HG02981 (cell line): ENCODE measurements around the gene ARF6.
"Not testable (repeated sequence)": the region's sequence is repeated elsewhere in the genome, so short reads cannot be mapped to it uniquely, and the experiment has no call there.

ENCODE experiments used
- ATAC-seq: cut with Tn5 transposase; IDR thresholded peaks from one replicate; pipeline ENCODE4 v1.9.1; 2021; ENCODE audit warnings: mild to moderate bottlenecking, moderate library complexity; ENCODE audit not compliant: unreplicated experiment

ARF6 gene

GRCh38 chr14:49936882-49937281 lies 44.0 kb downstream of the ARF6 start:
- not testable (repeated sequence) for ATAC-seq

DNA sequence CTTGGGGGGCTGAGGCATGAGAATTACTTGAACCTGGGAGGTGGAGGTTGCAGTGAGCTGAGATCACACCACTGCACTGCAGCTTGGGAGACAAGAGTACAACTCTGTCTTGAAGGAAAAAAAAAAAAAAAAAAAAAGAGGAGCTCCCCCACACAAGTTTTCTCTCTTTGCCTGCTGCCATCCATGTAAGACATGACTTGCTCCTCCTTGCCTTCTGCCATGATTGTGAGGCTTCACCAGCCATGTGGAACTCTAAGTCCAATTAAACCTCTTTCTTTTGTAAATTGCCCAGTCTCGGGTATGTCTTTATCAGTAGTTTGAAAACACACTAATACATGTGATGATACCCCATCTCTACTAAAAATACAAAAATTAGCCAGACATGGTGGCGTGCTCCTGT lies 46.3 kb downstream of the ARF6 start:
- ATAC-seq, result not testable (repeated sequence)

GRCh38 chr14:49939884-49940510 lies 47.1 kb downstream of the ARF6 start:
- no peak for ATAC-seq

- ATAC-seq, result no peak
Measured at GRCh38 chr14:49940808-49941421, 48.0 kb downstream of the ARF6 start.

- no peak for ATAC-seq
Measured at GRCh38 chr14:49942090-49942489, 49.2 kb downstream of the ARF6 start.

DNA sequence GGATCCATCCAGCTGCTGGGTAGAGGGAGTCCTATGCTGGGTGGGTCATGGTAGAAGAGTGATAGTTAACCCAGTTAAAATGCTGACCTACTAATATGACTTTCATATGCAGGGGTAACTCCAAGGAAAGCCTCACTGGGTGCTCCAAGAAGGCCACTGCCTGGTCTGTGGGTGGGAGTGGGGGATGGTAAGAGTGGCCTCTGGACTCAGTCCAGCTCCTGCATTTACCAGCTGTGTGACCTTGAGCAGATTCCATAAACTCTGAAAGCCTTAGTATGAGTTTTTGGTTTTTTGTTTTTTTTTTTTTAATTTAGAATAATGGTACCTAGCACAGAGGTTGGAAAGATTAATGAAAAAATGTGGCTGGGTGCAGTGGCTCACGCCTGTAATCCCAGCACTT lies 51.6 kb downstream of the ARF6 start:
- no peak for ATAC-seq

- ATAC-seq, result no peak
Measured at GRCh38 chr14:49945448-49946319, 52.8 kb downstream of the ARF6 start.
